ENCODE results near the gene PLA2G4E.

The PLA2G4E gene

GRCh38 chr15:41981371-41982132 is 39.3 kb downstream of the PLA2G4E start:
- no peaks in the 10 kb centered on the region for H3K36me3 ChIP-seq (ENCODE audit: control insufficient read depth, insufficient read depth, low read length)
- peak overlapping the region; percentile 67 for H2AFZ ChIP-seq
- peaks cover 15% of the 10 kb centered on the region for H3K4me1 ChIP-seq
- H3K27me3 ChIP-seq (ENCODE audit: control insufficient read depth, insufficient read depth, low read length), result no peaks in the 10 kb centered on the region
- TF ChIP-seq, protein P1, sequence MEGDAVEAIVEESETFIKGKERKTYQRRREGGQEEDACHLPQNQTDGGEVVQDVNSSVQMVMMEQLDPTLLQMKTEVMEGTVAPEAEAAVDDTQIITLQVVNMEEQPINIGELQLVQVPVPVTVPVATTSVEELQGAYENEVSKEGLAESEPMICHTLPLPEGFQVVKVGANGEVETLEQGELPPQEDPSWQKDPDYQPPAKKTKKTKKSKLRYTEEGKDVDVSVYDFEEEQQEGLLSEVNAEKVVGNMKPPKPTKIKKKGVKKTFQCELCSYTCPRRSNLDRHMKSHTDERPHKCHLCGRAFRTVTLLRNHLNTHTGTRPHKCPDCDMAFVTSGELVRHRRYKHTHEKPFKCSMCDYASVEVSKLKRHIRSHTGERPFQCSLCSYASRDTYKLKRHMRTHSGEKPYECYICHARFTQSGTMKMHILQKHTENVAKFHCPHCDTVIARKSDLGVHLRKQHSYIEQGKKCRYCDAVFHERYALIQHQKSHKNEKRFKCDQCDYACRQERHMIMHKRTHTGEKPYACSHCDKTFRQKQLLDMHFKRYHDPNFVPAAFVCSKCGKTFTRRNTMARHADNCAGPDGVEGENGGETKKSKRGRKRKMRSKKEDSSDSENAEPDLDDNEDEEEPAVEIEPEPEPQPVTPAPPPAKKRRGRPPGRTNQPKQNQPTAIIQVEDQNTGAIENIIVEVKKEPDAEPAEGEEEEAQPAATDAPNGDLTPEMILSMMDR (IDR thresholded peaks at IDR 0.05), result no peak
- peak overlapping the region; percentile 42 for H3K4me2 ChIP-seq (ENCODE audit: low read length)
- H3K4me3 ChIP-seq (ENCODE audit: low read depth, low read length), result no peak overlapping the region
- no peak overlapping the region for H3K9ac ChIP-seq
- no peaks in the 10 kb centered on the region for H3K79me2 ChIP-seq
- H3K9me3 ChIP-seq (ENCODE audit: control insufficient read depth, low read length), result no peaks in the 10 kb centered on the region
- H3K27ac ChIP-seq, result peak overlapping the region; percentile 53

GRCh38 chr15:41980654-41981323 is 40.1 kb downstream of the PLA2G4E start:
- peaks cover 15% of the 10 kb centered on the region for H3K4me1 ChIP-seq
- peak overlapping the region; percentile 67 for H2AFZ ChIP-seq
- H3K27ac ChIP-seq, result peak overlapping the region; percentile 53
- H3K9me3 ChIP-seq (ENCODE audit: control insufficient read depth, low read length), result no peaks in the 10 kb centered on the region
- no peaks in the 10 kb centered on the region for H3K27me3 ChIP-seq (ENCODE audit: control insufficient read depth, insufficient read depth, low read length)
- H3K36me3 ChIP-seq (ENCODE audit: control insufficient read depth, insufficient read depth, low read length), result no peaks in the 10 kb centered on the region
- H3K9ac ChIP-seq, result no peak overlapping the region
- no peak overlapping the region for H3K4me3 ChIP-seq (ENCODE audit: low read depth, low read length)
- H3K79me2 ChIP-seq, result no peaks in the 10 kb centered on the region
- TF ChIP-seq, protein P1 (IDR thresholded peaks at IDR 0.05), result no peak
- H3K4me2 ChIP-seq (ENCODE audit: low read length), result no peak overlapping the region

DNA sequence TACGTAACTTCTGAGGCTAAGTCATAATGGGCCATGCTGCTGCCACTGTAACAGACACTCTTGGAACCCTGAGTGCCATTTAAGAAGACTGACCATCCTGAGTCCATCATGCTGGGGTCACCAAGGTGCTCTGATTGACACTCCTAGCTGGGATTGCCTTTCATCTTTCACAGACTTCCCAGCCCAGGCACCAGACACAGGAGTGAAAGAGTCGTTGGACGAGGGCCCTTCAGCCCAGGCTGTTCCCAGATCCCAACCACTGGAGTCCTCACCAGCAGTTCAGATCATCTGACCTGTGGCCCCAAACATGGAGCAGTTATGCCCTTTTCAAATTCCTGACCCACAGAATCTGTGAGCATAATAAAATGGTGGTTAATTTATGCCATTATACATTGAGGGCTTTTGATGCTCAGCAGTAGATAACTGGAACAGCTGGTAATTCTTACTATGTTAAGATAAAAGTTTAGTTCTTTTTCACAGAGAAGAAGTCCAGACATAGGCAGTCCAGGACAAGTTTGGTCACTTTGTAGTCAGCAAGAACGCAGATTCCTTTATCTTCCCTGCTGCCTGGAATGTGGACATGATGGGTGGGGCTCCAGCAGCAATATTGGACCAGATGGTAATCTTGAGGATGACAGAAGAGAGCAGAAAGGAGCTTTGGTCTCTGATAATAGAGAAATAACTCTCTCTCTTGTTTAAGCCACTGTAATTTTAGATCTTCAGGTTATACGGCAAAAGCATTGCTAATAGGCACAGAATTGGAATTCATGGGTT is 41.2 kb downstream of the PLA2G4E start:
- peak overlapping the region; percentile 45 for H2AFZ ChIP-seq
- H3K27ac ChIP-seq, result no peak overlapping the region
- H3K4me1 ChIP-seq, result peaks cover 15% of the 10 kb centered on the region
- TF ChIP-seq, protein P1 (IDR thresholded peaks at IDR 0.05), result no peak
- no peak overlapping the region for H3K4me2 ChIP-seq (ENCODE audit: low read length)
- no peaks in the 10 kb centered on the region for H3K79me2 ChIP-seq
- H3K9ac ChIP-seq, result no peak overlapping the region
- no peaks in the 10 kb centered on the region for H3K36me3 ChIP-seq (ENCODE audit: control insufficient read depth, insufficient read depth, low read length)
- H3K4me3 ChIP-seq (ENCODE audit: low read depth, low read length), result no peak overlapping the region
- no peaks in the 10 kb centered on the region for H3K9me3 ChIP-seq (ENCODE audit: control insufficient read depth, low read length)
- no peaks in the 10 kb centered on the region for H3K27me3 ChIP-seq (ENCODE audit: control insufficient read depth, insufficient read depth, low read length)

DNA sequence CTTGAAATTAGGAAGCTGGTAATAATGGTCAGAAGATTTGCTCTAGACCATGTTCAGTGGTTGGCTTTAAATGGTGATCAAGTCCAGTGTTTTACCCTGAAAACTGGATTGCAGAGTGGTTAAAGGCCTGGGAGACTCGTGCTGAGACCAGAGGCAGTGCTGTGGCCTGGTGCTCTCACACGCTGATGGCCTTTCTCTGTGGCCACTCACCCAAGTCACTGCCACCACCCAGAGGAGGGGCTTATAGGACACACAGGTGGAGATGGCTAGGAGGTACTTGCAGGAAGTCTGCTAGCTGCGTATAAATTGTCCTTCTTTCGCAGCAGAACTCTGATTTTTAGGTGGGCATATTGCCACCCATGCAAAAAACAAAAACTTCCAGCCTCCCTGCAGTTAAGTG is 42.3 kb downstream of the PLA2G4E start:
- Histone ChIP-seq H3K4me3 (ENCODE audit: low read depth, low read length) (no peak overlapping the region), H2AFZ (no peak overlapping the region), H3K36me3 (ENCODE audit: control insufficient read depth, insufficient read depth, low read length) (no peaks in the 10 kb centered on the region), H3K27me3 (ENCODE audit: control insufficient read depth, insufficient read depth, low read length) (no peaks in the 10 kb centered on the region), H3K9ac (no peak overlapping the region), H3K79me2 (no peaks in the 10 kb centered on the region), H3K4me2 (ENCODE audit: low read length) (no peak overlapping the region), H3K9me3 (ENCODE audit: control insufficient read depth, low read length) (no peaks in the 10 kb centered on the region), H3K4me1 (peaks cover 15% of the 10 kb centered on the region), H3K27ac (no peak overlapping the region)
- TF ChIP-seq, protein P1 (IDR thresholded peaks at IDR 0.05), result no peak
